GM18868 (cell line): ENCODE results near the gene CD83.

Source experiments
- ATAC-seq: cut with Tn5 transposase; IDR thresholded peaks from one replicate; pipeline ENCODE4 v1.9.1; 2021; ENCODE audit warnings: mild to moderate bottlenecking, moderate library complexity; ENCODE audit not compliant: unreplicated experiment

Gene CD83

DNA sequence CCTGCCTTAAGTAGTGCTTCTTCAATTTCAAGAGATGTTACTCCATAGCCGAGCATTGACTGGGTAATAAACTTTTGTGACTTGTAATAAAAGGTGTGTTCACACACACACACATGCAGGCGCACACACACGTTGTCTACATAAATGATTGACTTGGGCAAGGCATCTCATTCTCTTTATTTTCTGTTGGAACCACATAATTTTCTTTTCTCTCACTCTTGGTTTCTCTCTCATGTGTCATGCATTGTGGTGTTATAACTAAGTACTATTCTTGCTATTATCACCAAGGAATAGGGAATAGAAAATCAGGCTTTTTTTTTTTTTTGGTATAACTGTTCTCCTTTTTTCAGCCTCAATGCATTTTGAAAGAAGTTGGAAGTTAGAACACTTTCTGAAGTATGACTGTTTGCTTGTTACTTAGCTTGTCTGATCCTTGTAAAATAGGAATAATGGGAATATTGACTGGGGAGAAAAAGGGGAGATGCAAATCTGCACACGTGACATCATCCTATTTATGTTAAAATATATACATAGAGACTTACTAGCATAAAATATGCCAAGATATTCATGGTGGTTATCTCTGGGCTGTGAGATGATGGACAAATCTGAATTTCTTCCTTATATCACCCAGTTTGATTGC lies 26.1 kb upstream of the CD83 start:
- no peak for ATAC-seq

- no peak for ATAC-seq
These were observed 25.3 kb upstream of the CD83 start for GRCh38 chr6:14092316-14092715.

GRCh38 chr6:14092838-14093789 lies 24.5 kb upstream of the CD83 start:
- ATAC-seq = no peak

DNA sequence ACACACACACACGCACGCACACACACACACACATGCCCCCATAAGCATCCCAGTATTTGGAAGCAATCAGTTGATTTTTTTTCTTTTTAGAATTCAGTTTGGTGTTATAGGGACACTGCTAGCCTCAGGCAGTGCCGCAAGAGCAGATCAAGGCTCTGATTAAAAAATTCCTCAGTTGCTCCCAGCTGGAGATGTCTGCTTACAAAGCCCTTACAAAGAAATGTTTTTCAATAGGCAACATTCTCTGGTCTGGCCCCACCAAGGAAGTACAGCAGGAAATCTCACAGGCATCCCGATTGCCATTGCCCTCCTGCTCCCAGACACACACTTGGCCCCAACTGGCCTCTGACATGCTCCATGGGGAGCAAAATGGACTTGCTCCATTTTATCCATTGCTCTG lies 22.9 kb upstream of the CD83 start:
- no peak for ATAC-seq

DNA sequence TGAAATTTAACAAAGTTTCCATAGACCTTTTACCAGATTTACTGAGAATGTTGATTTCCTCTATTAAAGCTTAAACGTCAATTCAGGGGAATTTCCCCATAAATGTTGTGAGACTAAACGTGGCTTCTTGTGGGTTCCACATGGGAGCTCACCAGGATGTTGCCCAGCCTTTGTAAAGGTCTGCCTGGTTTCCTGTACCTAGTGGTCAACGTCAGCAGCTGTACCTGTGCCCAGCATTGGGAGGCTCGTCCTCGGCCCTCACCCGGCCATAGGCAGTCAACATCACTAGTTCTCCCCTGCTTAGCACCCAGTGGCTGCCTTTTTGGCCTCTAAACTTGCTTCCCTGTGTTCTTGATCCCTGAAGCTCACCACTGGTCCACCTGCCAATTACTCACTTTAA lies 22.1 kb upstream of the CD83 start:
- ATAC-seq = peak; percentile 55

DNA sequence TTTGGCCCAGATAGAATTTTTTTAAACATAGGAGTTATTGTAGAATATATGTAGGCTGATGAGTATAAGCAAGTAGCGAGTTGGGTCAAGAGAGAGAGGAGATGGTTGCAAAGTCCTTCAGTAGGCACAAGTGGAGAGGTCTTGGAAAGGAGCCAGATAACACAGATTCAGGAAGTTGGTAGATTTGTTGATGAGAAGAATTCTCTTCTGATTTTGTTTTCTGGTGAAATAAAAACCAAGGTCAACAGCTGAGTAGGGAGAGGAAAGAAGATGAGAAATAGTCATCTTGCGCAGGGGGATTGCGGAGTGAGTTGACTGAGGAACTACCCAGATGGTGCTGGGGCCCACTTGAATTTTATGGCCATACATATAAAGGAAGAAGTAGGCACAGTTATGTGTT lies 17.4 kb upstream of the CD83 start:
- no peak for ATAC-seq

DNA sequence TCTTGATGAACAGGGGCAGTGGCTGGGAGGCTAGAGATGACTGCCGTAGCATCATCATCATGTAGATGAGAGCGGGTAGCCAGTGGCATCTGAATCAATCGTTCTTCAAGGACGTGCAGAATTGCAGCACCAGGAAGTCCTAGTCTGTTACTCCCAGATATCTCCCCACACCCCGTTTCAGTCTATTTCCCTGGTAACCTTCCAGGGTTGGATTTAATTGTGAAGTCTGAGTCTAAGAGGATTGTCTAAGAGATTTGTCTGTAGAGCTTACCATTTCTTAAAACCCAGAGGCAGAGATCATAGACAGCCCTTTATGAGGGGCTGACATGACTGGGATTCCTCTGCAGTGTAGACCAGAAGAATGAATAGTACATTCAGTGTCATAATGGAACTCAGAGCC lies 16.6 kb upstream of the CD83 start:
- ATAC-seq = no peak

DNA sequence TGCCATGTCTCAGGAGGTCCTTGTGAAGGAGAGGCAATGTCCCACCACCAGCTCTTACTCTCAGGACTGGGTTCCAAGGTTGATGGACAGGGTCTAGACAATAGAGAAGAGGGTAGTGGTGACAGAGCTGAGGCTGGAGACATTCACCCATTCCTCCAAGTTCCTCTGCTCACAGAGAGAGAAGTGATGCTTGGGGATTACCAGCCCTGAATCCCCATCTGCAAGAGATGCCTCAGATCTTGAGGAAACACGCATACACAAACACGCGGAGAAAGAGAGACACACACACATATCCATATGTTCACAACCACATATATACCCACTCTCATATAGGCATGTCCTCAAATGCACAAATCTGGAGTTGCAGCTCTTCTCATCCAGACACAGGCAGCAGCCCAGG lies 15.2 kb upstream of the CD83 start:
- no peak for ATAC-seq

DNA sequence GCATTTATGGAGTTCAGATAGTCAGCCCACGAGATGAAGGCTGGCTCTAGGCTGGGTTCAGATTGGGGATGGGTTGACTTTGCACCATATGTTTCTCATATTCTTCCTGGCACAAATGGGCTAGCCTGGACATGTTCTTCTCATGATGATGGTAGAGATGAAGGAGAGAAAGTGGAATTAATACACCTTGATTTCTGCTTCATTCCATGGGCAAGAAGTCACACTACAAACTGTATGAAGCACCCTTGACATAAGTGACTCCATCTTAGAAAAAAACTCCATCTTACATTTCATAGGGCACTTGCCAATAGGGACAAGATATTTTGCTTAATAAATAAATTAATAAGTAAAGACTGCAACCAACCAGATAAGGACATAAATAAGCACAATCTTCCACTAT lies 12.0 kb upstream of the CD83 start:
- ATAC-seq = no peak

DNA sequence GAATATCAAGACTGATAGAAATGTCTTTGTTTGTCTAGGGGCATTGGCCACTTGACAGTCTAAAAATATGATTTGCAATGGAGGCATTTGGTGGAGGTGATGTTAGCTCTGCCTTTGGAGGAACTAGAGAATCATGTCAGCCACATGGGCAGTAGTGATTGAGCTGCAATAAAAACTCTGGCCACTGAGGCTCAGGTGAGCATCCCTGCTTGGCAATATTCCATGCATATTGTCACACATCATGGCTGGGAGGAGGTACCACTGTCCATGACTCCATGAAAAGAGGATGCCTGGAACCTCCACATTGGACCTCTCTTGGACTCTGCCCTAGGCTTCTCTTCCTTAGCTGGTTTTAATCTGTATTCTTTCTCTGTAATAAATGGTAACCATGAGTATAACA lies 10.6 kb upstream of the CD83 start:
- ATAC-seq = no peak

DNA sequence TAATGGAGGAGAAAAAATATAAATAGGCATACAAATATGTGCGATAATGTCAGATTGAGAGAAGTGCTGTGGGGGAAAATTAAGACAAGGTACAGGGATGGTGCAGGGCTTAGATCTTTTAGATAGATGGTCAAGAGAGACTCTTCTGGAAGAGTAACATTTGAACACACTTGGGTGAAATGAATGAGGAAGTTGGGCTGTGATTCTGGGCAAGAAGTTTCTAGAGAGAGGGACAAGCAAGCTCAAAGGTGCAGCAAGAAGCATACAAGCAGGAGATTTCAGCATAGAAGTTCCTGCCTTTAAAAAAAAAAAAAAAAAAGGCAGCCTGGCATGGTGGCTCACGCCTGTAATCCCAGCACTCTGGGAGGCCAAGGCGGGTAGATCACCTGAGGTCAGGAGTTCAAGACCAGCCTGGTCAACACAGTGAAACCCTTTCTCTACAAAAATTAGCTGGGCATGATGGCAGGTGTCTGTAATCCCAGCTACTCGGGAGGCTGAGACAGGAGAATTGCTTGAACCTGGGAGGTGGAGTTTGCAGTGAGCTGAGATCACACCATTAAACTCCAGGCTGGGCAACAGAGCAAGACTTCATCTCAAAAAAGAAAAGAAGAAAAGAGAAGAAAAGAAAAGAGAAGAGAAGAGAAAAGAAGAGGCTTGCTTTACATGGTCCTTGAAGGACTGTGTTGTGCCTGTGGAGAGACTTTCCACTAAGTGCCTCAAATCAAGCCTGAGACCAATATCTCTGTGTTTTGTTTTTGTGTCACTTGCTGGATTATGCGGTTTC lies 9.7 kb upstream of the CD83 start:
- no peak for ATAC-seq

DNA sequence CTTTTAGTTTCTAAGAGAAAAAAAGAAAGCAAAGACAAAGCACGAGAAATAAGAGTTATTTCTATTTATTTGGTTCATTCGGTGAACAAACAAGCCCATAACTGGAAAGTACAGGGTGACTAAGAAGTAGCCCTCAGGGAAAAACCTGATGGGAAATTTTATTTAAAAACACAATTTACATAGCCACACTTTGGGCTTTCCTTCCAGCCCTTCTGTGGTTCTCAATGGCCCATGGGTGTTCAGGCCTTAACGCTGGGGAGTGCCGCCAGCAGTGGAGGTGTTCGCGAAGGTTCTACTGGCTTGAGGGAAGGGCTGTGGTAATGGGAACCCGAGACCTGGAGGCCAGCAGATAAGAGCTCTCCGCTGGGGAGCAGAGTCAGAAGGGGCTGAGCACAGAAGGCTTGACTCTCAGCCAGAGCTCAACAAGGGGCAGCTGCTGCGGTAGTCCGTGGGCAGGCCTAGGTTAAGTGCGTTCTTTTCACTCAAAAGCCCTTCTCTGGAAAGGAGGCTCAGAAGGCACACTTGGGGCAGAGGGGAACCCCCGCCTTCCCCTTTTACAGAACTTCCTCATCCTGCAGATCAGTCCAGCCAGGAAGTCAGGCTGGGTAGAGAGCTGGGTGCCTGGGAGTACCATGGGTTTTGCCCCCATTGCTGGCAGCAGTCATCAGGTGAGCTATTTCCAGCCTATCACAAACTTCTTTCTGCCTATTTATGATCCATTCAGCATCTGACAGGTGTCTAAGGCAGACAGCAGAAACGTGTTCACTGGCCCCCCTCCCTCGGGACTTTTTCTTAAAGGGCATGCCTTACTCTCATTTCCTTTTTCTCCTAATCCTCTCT lies 8.8 kb upstream of the CD83 start:
- peak; percentile 68 for ATAC-seq

- ATAC-seq = peak; percentile 5
These were observed 8.2 kb upstream of the CD83 start for GRCh38 chr6:14109411-14109826.

GRCh38 chr6:14110001-14110818 lies 7.4 kb upstream of the CD83 start:
- ATAC-seq = peak; percentile 46

- ATAC-seq = no peak
These were observed 3.6 kb upstream of the CD83 start for GRCh38 chr6:14113976-14114375.

- ATAC-seq = no peak
These were observed 493 bp downstream of the CD83 start for GRCh38 chr6:14118091-14118439.

DNA sequence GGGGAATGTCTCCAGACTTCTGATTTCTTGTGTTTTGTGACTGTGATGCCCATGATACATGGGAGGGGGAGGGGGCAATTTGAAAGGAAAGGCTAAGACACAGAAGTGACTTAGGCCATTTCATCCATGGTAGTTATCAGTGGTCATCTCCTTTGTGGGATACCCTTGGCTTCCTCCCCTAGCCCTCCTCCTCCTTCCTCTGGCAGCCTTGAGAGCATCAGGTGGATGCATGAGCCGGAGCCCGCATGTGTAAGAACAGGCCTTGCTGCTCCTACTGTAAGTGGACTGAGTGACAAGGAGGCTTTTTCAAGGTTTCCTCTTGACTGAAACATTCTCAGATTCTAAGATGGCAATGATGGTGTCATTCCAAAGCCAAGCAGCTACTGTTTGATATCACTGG lies 874 bp downstream of the CD83 start:
- no peak for ATAC-seq

DNA sequence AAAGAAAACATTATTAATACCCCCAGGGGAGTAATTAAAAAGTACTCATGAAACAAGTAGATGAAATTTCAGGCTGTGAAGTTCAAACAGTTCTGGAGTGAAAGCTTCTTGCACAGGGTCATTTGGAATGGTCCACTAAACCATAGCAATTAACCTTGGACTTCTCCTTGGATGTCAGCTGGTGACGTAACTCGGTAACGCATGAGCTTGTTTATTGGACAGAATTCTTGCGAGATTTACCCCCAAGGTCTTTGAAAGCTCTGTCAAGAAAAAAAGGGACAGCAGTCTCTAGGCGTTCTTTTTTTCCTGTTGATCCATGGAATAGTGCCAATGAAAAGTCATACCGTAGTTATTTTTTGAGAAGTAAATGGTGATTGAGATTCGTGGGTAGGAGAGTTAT lies 2.2 kb downstream of the CD83 start:
- no peak for ATAC-seq

DNA sequence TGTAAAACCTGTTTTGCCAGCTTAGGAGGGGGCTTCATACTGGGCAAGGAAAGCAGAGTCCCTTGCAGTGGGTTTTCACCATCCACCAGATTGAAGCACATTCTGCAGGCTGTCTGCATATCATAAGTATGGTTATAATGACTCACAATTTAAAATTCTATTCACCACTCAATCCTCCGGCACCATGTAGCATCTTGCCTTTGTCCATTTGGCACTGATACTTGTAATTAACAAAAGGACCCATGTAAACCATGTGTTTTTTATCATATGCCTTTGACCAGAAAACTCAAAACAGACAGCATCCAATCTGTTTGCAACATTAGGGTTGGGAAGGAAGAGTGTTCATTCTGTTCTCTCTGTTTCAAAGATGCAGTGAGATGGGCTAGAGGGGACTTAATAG lies 3.0 kb downstream of the CD83 start:
- no peak for ATAC-seq

DNA sequence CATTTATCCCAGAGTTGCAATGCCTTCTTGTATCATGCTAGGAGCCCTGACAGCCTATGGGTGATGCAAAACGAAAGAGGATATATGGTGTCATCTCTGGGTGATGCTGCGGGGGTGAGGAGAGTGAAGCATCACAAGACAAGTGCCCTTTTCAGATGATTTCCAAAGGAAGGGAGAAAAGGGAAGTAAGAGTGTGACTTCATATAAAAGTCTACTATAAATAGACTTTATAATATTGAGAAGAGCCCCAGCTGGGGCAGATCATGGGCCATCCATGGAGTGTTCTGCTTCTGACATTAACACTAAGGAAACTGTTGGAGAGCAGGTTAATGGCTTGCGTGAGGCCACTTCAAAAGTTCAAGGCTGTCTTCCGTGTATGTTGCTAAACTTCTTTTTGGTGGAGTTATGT lies 4.4 kb downstream of the CD83 start:
- peak; percentile 69 for ATAC-seq
